GM12892 (cell line): ENCODE measurements around the gene NPNT.

ENCODE experiments used
- DNase-seq: peaks from one replicate; pipeline ENCODE4 v3.0.0; 2011; ENCODE audit not compliant: insufficient read length
- FAIRE-seq: peaks from 2 replicates; lab custom pipeline; 2011; peaks lifted over from hg19 to GRCh38; lab: Jason Lieb, UNC
- POLR2A ChIP-seq: IDR thresholded peaks from 2 replicates; pipeline ENCODE4 v1.6.1; 2011; ENCODE audit warnings: low read depth, low read length, control low read depth
- POLR2AphosphoS5 ChIP-seq: IDR thresholded peaks from 2 replicates; pipeline ENCODE4 v1.6.1; 2011; ENCODE audit warnings: low read depth, low read length, control low read depth
- TAF1 ChIP-seq: IDR thresholded peaks from 2 replicates; pipeline ENCODE4 v1.6.1; 2011; ENCODE audit warnings: low read depth, mild to moderate bottlenecking, control low read depth, low read length, borderline replicate concordance

Gene NPNT

DNA sequence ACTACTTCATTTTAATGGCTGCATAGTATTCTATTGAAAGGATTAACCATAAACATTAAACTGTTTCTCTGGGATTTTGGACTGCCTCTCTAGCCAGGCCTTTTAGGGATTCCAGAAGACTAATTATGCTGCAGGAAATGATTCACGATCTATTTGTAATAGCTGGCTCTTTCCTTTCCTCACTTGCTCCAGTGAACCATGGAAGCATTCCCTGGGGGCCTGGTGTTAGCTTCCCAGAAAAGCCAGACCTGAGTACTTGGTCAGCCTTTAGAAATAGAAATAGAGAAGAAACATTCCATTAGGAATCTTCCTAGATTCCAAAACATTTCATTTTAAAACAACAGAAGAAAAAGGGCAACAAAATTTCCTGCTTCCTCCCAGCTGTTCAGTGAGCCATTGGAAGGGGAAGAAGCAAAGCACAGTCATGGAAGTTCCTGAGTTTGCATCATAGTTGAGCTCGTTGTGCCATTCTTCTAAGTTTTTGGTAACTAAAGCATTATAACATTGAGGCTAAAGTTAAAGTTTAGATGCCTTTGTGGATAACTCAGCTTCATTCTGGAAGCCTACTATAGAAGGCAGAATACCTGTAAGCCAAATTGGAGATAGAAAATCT, 83.5 kb downstream of the NPNT start:
- FAIRE-seq (no peak), DNase-seq (no peak)
- TF ChIP-seq POLR2AphosphoS5: no peak
- TF ChIP-seq POLR2A: no peak
- TF ChIP-seq TAF1: no peak

DNA sequence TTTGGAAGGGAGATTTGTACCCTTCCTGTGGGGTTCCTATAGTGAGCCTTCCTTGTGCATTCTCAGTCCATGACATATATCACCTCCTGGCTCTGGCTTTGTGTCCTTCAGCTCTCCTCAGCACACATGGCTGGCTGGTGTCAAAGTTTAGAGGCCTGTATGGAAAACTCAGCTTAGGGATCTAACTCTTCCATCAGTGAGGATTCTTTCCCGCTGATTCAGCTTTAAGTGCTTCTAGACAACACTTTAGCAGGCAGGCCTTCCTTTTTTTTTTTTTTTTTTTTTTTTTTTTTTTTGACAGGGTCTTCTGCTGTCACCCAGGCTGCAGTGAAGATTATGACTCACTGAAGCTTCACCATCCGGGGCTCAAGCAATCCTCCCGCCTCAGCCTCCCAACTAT, 84.2 kb downstream of the NPNT start:
- FAIRE-seq (no peak), DNase-seq (no peak)
- TF ChIP-seq TAF1 (no peak), POLR2A (no peak), POLR2AphosphoS5 (no peak)

DNA sequence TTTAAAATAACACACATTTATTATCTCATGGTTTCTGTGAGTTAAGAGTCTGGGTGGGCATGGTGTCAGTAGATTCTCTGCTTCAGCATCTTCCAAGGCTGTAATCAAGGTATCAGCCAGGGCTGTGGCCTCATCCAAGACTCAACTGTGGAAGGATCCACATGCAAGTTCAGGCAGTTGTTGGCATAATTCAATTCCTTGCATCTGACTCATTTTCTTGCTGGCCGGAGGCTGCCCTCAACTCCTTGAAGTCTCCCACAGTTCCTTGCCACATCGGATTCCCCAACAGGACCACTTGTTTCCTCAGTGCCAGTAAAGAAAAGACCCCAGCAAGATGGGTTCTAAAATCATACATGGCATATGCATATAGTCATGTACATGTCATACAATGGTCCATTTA, 93.4 kb downstream of the NPNT start:
- FAIRE-seq: no peak
- no peak for DNase-seq
- TF ChIP-seq POLR2A (no peak), POLR2AphosphoS5 (no peak), TAF1 (no peak)

DNA sequence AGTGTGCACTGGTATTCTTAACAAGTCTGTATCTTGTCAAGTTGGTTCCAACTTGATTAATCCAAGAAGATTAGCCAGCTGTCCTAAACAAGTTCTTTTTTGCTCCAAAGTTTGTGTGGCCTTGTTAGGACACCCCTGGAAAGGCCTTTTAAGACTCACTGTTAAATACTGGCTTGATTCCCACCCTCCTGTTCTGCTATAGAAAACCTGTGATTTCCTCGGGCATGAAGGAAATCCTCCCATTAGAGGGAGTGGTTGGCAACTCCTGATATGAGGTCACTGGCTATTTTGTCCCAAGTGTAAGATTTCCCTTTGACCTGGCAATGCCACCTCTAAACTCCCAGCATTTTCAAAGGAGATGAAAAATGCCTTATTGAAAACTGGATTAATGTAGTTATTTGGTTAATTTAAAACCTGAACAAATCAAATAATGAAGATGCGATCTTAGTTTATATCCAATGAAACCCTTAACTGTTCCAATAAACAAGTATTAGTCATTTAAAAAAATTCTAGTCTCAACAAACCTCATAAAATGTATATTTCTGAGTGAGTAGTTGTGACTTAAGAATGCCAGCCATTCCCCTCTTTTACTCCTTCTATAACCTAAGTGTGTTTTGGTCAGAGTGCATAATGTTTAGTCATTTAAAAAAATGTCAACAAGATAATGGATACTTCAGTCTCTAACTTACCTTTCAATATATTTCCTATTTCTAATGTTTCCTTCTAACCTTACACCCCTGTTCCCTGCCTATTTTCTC, 94.4 kb downstream of the NPNT start:
- no peak for FAIRE-seq

DNA sequence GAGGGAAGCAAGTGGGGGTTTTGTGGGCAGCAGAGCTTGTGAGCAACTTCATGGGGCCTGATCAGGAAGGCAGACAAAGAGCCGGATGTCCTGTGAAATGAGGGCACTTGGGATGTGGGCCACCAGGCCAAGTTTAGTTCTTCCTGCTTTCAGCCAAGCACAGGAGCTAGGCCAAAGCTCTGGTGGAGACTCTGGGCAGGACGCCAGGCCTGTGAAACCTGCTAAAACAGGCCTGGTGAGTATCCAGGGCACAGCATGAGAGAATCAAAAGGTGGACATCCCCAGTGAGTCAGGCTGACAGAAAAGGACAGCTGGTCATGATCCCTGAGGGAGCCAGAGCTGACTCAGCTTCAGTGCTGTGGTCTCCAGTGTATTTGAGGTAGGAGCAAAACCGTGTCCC, 95.7 kb downstream of the NPNT start:
- no peak for TF ChIP-seq TAF1
- no peak for TF ChIP-seq POLR2AphosphoS5
- no peak for TF ChIP-seq POLR2A
- FAIRE-seq (no peak), DNase-seq (no peak)

More for the DNA sequence above, 94.4 kb downstream of the NPNT start:
- TF ChIP-seq POLR2AphosphoS5 (no peak), POLR2A (no peak), TAF1 (no peak)
- DNase-seq: no peak

DNA sequence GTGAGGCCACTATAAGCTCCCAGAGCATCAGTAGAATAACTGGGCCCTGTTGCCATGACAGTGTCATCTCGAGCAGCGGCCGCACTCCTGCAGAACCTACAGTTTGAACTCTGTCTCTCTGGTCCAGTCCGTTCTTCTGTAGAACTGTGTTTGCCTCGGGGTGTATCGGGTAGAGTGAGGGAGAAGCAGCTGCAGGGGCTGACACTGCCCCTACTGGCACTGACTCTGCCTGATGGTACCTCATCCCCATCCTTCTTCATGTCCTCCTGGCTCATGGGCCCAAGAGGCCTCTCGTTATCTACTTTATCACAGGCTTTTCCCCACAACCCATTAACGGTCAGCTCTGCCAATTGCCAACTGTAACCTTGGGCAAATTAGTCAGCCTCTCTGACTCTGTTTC, 96.5 kb downstream of the NPNT start:
- DNase-seq (no peak), FAIRE-seq (no peak)
- TF ChIP-seq POLR2A (no peak), TAF1 (no peak), POLR2AphosphoS5 (no peak)

DNA sequence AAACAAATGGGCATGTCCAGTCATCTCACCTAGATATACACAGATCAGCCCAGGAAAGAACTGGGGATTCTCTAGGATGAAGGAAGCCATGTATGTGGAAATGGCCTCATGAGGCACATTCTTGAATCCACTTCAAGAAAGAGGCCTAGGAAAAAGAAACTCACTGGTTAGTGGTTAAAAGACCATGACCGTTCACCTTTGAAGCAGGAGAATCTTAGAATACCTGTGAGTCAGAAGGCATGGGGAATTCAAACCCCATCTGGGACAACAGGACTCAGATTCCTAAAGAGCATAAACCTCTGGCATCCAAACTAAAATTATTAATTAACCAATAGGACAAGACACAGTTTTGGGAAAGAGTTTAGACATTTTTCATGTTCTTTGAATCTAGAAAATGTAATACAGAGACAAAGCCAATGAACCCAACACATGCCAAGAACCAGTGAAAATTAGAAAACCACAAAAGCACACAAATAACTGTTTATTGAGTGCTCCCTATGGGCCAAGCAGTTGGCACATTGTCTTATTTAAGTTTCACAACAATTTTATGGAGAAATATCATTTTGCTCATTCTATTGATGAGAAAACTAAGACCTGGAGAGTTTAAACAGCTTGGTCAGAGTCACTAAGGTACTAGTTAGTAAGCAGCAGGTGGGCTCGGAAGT, 97.5 kb downstream of the NPNT start:
- TF ChIP-seq POLR2AphosphoS5: no peak
- no peak for TF ChIP-seq POLR2A
- TF ChIP-seq TAF1: no peak
- DNase-seq (no peak), FAIRE-seq (no peak)

DNA sequence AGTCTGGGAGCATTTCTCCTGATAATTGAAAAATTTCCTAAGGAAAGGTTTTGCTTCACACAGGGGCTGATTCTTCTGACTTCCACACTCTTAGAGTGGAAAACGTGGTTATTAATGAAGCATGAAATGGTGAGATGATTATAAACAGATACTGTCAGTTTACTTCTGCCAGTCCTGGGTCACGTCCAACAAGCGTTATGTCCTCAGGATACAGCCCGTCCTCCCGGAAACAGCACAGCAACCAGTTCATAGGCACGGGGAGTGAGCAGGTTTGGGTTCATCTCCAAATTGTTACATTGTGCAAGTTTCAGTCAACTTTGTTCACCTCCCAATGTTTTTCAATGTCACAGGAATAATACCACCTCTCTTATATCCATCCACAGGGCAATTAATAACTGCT, 98.8 kb downstream of the NPNT start:
- TF ChIP-seq POLR2A (no peak), POLR2AphosphoS5 (no peak), TAF1 (no peak)
- DNase-seq: no peak
- no peak for FAIRE-seq

DNA sequence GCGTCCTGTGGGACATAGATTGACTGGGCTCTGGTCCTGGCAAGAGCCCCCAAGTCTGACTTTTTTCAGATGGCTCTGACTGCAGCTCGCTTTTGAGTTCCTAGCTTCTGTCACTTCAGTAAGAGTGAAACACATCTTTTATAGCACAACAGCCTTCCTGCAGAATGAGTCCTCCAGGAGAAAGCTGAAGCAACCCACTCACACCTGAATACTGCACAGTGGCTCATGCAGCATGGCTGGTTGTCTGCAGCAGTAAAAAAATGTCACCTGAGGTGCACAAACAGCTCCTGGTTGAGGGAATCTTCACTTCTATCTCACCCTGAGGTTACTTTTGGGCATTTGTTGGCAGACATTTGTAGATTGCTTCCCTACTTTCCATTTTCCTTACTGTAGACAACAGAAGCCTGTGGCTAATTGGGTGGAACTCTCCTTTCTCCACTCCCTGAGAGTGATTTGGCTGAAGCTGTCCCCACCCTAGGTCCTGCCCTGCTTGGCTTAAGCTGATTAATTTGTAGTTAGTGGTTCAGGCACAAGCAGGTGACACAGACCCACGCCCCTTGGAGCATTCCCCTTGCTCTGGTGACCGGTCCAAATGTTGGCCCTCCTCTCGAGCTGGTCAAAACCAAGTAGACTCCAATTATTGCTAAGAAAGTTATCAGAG, 99.7 kb downstream of the NPNT start:
- FAIRE-seq (no peak), DNase-seq (no peak)
- TF ChIP-seq POLR2AphosphoS5 (no peak), POLR2A (no peak), TAF1 (no peak)

DNA sequence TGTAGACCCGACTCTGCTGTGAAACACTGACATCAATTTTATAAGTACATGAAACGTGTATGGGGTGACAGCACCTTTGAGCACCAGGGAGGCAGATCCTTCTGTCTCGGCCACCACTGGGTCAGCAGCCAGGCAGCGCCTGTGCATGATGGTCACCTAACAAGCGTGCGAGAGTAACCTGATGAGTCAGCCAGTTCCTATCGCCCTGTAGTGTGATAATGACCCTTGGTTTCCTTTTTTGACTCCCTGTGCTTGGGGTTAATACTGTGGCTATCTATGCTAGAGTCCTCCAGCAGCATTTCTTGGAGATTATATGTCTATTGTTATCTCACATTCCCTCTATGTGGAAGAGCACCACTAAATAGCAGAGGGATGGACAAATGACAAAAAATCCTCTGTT, 101.6 kb downstream of the NPNT start:
- no peak for DNase-seq
- no peak for FAIRE-seq
- TF ChIP-seq POLR2AphosphoS5: no peak
- no peak for TF ChIP-seq POLR2A
- no peak for TF ChIP-seq TAF1
